ENCODE results near the gene OXSR1.

The OXSR1 gene

GRCh38 chr3:38265604-38266307 is 100.4 kb downstream of the OXSR1 start, which contains the start of gene SLC22A13:
Gene SLC22A13, plus strand, starts transcription at chr3:38265812. Its CDS starts 49 bp downstream, at chr3:38265861.
- no peak within 1 kb of the TSS for H3K4me3 ChIP-seq (ENCODE audit: low read length)
- TF ChIP-seq ZNF274 (IDR thresholded peaks at IDR 0.05; ENCODE audit: low read depth, low read length), result no peak

GRCh38 chr3:38266810-38267209 is 101.5 kb downstream of the OXSR1 start:
- TF ChIP-seq ZNF274 (IDR thresholded peaks at IDR 0.05; ENCODE audit: low read depth, low read length), result no peak
- no peak overlapping the region for H3K4me3 ChIP-seq (ENCODE audit: low read length)

GRCh38 chr3:38267662-38268061 is 102.3 kb downstream of the OXSR1 start:
- no peak overlapping the region for H3K4me3 ChIP-seq (ENCODE audit: low read length)
- no peak for TF ChIP-seq ZNF274 (IDR thresholded peaks at IDR 0.05; ENCODE audit: low read depth, low read length)

- no peak for TF ChIP-seq ZNF274 (IDR thresholded peaks at IDR 0.05; ENCODE audit: low read depth, low read length)
- no peak overlapping the region for H3K4me3 ChIP-seq (ENCODE audit: low read length)
These were observed 102.8 kb downstream of the OXSR1 start for GRCh38 chr3:38268087-38268486.

GRCh38 chr3:38268522-38268921 is 103.2 kb downstream of the OXSR1 start:
- TF ChIP-seq ZNF274 (IDR thresholded peaks at IDR 0.05; ENCODE audit: low read depth, low read length), result no peak
- H3K4me3 ChIP-seq (ENCODE audit: low read length), result no peak overlapping the region

- TF ChIP-seq ZNF274 (IDR thresholded peaks at IDR 0.05; ENCODE audit: low read depth, low read length), result no peak
- H3K4me3 ChIP-seq (ENCODE audit: low read length), result no peak overlapping the region
These were observed 105.3 kb downstream of the OXSR1 start for GRCh38 chr3:38270606-38271005.

- TF ChIP-seq ZNF274 (IDR thresholded peaks at IDR 0.05; ENCODE audit: low read depth, low read length), result no peak
- no peak overlapping the region for H3K4me3 ChIP-seq (ENCODE audit: low read length)
These were observed 106.2 kb downstream of the OXSR1 start for GRCh38 chr3:38271553-38271952.

- TF ChIP-seq ZNF274 (IDR thresholded peaks at IDR 0.05; ENCODE audit: low read depth, low read length), result no peak
- H3K4me3 ChIP-seq (ENCODE audit: low read length), result no peak overlapping the region
These were observed 109.7 kb downstream of the OXSR1 start for GRCh38 chr3:38274864-38275649.

- no peak overlapping the region for H3K4me3 ChIP-seq (ENCODE audit: low read length)
- TF ChIP-seq ZNF274 (IDR thresholded peaks at IDR 0.05; ENCODE audit: low read depth, low read length), result no peak
These were observed 110.3 kb downstream of the OXSR1 start for GRCh38 chr3:38275658-38276057.

GRCh38 chr3:38276081-38276916 is 111.0 kb downstream of the OXSR1 start:
- TF ChIP-seq ZNF274 (IDR thresholded peaks at IDR 0.05; ENCODE audit: low read depth, low read length), result no peak
- H3K4me3 ChIP-seq (ENCODE audit: low read length), result no peak overlapping the region

- no peak for TF ChIP-seq ZNF274 (IDR thresholded peaks at IDR 0.05; ENCODE audit: low read depth, low read length)
- H3K4me3 ChIP-seq (ENCODE audit: low read length), result no peak overlapping the region
These were observed 111.7 kb downstream of the OXSR1 start for GRCh38 chr3:38276917-38277630.

GRCh38 chr3:38278841-38279240 is 113.5 kb downstream of the OXSR1 start:
- no peak overlapping the region for H3K4me3 ChIP-seq (ENCODE audit: low read length)
- TF ChIP-seq ZNF274 (IDR thresholded peaks at IDR 0.05; ENCODE audit: low read depth, low read length), result no peak

- no peak within 1 kb of the TSS for H3K4me3 ChIP-seq (ENCODE audit: low read length)
- TF ChIP-seq ZNF274 (IDR thresholded peaks at IDR 0.05; ENCODE audit: low read depth, low read length), result no peak
These were observed 116.8 kb downstream of the OXSR1 start, which contains the start of gene SLC22A14 for GRCh38 chr3:38281895-38282686. Gene SLC22A14, plus strand, starts transcription at chr3:38282294. Its CDS starts 23,733 bp downstream, at chr3:38306027.
